NCI-H2196 (cell line): ENCODE data around the gene LPIN1.

ENCODE experiments used
- DNase-seq: peaks from one replicate; lab custom pipeline; 2025; ENCODE audit not compliant: unreplicated experiment; lab: John Stamatoyannopoulos, UW

Gene LPIN1

GRCh38 chr2:11761259-11761658 is 14.8 kb downstream of the LPIN1 start:
- DNase-seq: no peak

- DNase-seq: no peak
Observed at GRCh38 chr2:11762031-11762430, 15.6 kb downstream of the LPIN1 start.

- no peak for DNase-seq
Observed at GRCh38 chr2:11762799-11763461, 16.5 kb downstream of the LPIN1 start.

- DNase-seq: peak; percentile 37
Observed at GRCh38 chr2:11764359-11764758, 17.9 kb downstream of the LPIN1 start.

- DNase-seq: no peak
Observed at GRCh38 chr2:11764920-11765319, 18.5 kb downstream of the LPIN1 start.

- DNase-seq: no peak
Observed at GRCh38 chr2:11765501-11765900, 19.1 kb downstream of the LPIN1 start.

GRCh38 chr2:11766016-11766415 is 19.6 kb downstream of the LPIN1 start:
- DNase-seq: no peak

GRCh38 chr2:11767779-11768178 is 21.3 kb downstream of the LPIN1 start:
- no peak for DNase-seq

- DNase-seq: no peak
Observed at GRCh38 chr2:11768946-11769345, 22.5 kb downstream of the LPIN1 start.

- no peak for DNase-seq
Observed at GRCh38 chr2:11769516-11769915, 23.1 kb downstream of the LPIN1 start.

GRCh38 chr2:11770531-11771188 is 24.2 kb downstream of the LPIN1 start:
- no peak for DNase-seq

GRCh38 chr2:11771971-11772615 is 25.7 kb downstream of the LPIN1 start:
- DNase-seq: no peak

GRCh38 chr2:11773111-11773510 is 26.7 kb downstream of the LPIN1 start:
- DNase-seq: no peak

GRCh38 chr2:11773747-11774525 is 27.5 kb downstream of the LPIN1 start:
- no peak for DNase-seq

- DNase-seq: no peak
Observed at GRCh38 chr2:11774600-11774999, 28.2 kb downstream of the LPIN1 start.

GRCh38 chr2:11775384-11775783 is 29.0 kb downstream of the LPIN1 start:
- DNase-seq: no peak

- DNase-seq: no peak
Observed at GRCh38 chr2:11777066-11777782, 30.8 kb downstream of the LPIN1 start.

- DNase-seq: no peak
Observed at GRCh38 chr2:11777886-11778415, 31.5 kb downstream of the LPIN1 start.

GRCh38 chr2:11778416-11778815 is 32.0 kb downstream of the LPIN1 start:
- no peak for DNase-seq

GRCh38 chr2:11778923-11779757 is 32.7 kb downstream of the LPIN1 start:
- DNase-seq: peak; percentile 89
